Endometrial microvascular endothelial cells (primary cell): Measurements from ENCODE around the gene FRMD4A. TPM values are rescaled to one million over a fixed set of nuclear protein-coding genes. Genes with fewer than 3 reads are reported as not detected.

Experiments
- in situ Hi-C: cut with HindIII; loops from 2 replicates; pipeline ENCODE4 v1.10.0; 2017; ENCODE audit warnings: low sequenced_read_pairs, low pct_unique_long_range_greater_than_20kb; ENCODE audit errors: inconsistent ontology term
- total RNA-seq: library from RNA; depleted of rRNA; stranded (reverse); fragments of >200 nt; gene quantifications from one replicate; pipeline ENCODE4 v1.2.3, GENCODE V29; 2015; ENCODE audit errors: inconsistent ontology term

FRMD4A gene
- total RNA-seq, 1 donor from 2014 or later, result 62.2 TPM

DNA sequence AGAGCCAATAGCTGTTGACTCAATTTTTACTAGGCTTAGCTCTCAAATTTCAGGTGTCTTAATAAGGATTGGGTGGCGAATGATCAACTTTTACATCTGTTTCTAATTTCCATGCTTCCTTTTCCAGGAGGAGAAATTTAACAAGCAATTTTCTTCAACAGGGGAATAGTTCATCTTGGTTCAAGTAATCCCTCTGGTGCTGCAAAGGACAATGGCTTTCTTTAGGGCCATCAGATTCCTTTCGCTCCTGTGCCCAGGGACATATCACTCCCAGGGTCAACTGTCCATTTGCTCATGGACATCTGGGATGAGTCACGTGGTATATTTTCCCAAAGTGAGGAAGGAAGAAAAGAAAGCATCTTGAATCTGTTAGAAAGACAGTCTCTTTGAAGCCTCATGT lies 313.3 kb downstream of the FRMD4A start:
- in situ Hi-C loops, result no loop called here

DNA sequence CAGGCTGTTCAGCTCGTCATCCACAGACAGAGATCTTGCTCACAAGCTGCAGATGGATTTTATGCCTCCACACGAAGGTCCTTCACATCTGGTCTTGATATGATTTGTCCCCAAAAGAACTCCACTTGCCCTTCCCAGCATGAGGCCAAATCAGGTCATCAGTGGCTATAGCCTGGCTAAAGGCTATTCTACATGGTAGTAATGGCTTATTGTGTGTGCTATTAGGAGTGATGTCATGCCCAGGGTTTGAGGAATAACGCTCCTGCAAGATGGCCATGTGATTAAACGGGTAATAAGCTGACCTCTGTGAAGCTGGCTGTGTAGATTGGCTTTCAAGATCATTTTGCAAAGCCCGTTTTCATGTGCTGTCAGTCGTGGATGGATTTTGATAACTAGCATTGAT lies 313.8 kb downstream of the FRMD4A start:
- in situ Hi-C loops, result no loop called here

DNA sequence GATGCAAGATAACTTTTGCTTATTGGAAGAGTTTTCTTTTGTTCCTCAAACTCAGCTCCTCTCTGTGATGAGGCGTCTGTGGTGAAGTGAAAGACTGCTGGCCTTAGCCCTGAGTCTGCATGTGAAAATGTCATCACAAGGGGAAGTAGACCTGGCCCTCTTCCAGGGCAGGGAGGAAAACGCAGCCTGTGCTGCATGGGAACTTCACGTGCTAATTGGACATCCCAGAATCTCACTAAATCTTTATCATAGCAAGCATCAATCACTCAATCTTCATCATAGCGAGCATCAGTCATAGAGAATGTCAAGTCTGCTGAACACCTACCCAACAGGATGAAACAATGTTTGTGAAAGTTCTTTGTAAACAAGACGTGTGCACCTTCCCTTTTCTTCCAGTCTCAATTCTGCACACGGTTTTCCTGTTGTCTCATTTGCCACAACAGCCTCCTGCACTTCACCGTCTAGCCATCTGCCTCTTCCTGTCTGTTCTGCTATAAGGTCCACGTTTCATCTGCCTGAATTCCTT lies 314.6 kb downstream of the FRMD4A start:
- in situ Hi-C loops, result no loop called here

DNA sequence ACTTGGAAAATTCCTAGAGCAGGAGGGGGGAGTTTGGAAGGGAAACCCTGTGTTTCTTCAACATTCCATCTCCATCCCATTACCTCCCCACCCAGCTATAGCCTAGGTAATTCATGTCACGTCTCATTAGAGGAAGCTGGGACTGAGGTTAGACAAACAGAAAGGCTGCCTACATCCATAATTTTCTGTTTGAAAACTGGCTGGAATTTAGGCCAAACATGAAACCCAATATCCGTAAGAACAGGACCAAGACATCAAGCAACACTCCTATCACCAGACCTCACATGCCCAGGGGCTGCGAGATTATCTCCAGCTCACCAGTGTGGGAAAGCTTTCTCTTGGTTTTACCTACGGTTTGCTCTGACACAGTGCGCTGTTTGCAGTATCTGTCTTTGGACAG lies 316.3 kb downstream of the FRMD4A start:
- in situ Hi-C loops, result no loop called here

DNA sequence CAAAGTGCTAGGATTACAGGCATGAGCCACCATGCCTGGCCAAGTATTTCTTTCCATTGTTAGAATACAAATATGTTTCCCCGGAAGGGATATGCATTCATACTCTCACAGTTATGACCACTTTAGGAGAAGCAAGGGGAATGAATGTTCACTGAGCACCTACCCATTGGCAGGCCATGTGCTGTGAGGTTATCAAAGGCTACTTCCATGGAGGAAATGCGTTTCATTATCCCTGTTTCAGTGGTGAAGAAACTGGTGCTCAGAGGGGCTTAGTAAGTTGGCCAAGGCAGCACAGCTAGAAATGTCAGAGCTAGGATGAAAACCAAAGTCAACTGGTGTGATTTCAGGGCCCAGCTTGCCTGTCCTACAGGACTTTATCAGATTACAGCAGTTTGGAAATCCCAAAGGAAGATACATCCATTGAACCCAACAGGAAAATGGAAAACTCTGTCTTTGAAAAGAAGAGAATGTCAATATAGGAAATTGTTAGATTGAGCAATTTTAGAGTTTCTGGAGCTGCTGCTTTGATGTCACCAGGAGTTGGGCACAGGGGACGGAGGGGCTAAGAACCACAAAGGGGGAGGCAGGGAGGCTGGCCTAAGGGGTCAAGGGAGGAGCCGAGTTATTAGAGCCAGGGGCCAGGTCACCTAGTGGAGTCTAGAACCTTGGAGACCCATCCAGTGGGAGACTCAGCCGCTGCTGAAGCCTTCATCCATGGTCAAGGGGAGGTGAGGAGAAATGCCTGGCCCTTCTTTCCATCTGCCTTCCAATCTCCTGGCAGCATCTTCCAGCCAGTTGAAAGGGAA lies 319.8 kb downstream of the FRMD4A start:
- in situ Hi-C loops, result no loop called here

DNA sequence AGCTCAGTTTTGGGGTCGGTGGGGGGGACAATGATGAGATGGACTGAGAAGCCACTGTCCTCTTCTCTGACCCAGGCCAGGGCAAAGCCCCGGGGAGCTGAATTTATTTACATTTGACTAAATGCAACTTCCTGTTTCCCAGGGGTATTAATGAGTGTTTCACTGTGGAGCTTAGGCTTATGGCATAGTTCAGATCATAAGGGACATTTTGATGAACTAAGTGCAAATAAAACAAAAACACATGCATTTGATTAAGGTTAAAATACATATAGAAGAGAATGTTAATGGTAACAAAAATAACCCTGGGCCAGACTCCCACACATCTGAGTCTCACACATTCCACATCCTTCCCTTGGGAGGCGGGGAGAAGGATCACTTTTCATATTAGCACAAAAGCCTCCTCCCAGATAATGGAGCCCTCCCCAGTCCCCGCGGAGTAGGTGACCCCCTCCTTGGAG lies 320.6 kb downstream of the FRMD4A start:
- in situ Hi-C loops, result no loop called here

DNA sequence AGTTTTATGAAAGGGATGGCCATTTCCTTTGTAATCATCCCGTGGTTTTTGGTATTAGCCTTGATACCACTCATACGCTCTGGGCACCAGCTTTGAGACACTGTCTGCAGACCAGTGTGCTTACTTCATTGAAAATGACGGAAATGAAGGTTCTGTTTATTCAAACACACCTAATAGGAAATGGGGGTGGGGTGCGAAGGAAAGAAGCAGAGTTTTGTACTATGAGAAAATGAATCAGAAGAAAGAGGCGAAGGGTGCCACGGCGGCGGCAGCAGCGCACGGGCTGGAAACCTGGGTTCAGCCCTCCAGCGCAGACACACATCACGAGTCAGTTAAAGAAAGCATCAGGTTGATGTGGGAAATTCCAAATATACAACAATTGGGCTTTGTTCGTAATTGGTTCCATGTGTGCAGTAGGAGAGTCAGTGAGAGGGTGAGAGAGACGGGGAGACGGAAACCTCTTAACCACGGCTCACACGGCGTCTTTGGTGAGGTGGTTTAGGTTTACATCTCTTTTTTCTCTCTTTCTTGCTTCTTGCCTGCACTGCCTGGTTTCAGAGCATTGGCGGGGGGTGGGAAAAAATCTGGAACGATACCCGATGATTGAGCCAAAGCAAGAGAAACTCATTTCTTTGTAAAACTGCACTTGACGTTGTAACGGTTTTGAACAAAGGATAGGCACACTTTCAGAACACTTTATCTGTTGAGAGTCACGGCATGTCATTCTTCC lies 321.2 kb downstream of the FRMD4A start:
- in situ Hi-C loops, result no loop called here

DNA sequence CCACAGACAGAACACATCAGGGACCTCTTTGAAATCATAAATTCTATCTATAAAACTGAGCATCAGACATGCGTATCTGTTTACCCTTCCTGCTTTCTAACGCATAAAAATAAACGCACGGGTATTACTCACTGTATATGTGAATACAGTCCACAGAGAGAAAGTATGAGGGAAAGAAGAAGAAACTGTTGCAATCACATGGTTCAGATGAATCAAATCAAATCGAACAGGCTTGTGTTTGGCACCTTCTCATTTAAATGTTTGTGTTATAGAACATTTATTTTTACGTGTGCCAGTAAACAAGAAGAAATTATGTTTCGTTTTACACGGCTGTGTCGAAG lies 322.0 kb downstream of the FRMD4A start:
- in situ Hi-C loops, result no loop called here

DNA sequence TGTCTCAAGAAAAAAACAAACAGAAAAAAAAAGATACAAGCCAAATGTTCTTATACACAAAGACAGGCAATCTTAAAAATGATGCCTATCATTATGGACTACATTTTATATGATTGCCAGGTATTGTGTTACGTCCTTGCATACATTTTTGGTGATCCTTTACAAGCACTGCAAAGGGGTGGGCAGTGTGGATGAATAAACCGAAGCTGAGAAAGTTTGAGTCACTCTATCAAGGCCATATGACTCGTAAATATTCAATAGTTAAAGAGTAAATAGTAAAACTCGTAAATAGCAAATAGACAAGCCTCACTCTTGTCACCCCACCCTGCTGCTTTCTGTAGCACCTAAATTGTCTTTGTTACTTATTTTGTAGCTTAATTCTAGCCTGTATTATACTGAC lies 326.2 kb downstream of the FRMD4A start:
- in situ Hi-C loops, result no loop called here

DNA sequence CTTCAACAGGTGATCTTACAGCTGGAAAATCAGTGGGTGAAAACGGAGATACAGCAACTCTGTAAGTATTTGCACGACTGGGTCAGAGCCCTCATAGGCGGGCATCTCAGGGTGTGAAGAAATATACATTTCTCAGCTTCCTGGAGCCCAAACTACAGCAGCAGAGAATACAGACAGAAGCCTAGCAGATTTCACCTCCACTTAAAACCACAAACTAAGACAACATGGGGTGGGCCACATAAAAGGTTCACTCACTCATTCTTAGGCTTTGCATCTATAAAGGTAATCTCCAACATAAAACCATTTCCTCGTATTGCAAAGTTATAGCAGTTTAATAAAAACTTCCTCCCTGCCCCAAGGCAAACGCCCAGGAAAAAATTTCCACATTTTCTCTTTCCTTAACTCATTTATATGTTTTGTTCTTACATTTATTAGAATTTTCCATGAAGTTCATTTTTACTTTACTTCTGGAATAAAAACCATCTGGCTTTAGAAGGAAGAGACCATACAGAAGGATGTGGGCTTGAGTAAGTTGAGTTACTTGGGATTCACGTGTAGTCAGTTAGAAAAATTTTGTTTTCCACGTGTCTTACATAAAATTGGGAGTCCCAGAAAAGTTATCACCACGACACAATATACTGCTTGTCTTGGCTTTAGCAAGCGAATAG lies 327.1 kb downstream of the FRMD4A start:
- in situ Hi-C loops, result no loop called here

DNA sequence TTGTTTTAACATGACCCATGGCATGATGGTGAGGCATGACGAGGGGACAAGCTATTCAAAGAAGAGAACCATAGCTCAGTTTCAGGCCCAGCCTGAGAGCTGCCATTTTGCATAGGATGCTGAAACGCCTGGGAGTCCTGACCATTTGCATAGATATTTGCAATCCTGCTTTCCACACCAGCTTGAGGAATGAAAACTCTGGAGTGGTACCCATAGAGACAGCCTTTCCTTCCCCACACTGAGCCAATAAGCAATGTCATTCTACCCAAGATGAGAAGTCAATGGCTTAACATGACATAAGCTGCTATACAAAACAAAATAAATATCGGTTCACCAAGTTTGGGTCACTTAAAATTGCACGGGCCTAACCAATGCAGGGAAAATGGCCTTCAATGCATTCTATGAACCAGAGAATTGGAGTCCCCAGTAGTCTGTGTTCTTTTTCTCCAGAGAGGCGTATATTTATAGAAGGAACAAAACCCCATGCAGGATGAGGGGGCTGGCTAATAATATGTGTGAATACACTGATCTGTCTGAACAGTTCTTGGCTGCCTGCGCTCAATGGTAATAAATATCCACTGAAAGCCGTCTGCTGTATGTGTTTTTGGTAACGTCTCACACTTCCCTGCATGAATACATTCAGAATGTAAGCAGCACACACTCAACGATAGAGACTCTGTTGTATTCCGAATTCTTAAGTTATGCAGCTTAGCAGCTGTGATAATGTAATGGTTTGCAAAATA lies 329.3 kb downstream of the FRMD4A start:
- in situ Hi-C loops, result no loop called here

DNA sequence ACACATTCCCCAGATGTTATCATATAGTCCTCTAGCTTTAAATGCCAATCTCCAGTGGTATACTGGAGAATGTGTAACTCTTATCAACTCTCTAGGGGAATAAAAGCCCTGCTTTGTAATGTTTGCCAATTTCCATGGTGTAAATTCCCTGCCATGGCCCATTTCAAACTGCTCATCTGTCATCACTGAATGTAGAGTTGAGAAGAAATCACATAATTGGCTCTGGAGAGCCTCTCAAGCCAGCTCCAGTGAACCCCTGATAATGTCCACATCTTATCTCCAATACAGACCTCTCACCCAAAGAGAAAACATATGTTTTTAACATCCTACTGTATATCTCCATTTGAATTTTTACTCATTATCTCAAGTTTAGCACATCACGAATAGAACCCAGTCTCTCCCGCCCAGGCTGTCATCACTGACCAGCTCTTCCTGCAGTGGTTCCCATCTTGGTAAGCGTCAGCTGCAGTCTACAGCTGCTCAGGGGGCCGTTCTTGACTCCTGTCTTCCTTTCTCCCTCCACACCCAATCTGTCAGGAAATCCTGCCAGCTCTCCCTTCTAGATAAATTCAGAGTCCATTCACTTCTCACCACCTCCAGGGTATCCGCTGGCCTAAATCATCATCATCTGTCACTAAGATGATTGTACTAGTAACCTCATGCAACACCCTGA lies 332.4 kb downstream of the FRMD4A start:
- in situ Hi-C loops, result no loop called here

DNA sequence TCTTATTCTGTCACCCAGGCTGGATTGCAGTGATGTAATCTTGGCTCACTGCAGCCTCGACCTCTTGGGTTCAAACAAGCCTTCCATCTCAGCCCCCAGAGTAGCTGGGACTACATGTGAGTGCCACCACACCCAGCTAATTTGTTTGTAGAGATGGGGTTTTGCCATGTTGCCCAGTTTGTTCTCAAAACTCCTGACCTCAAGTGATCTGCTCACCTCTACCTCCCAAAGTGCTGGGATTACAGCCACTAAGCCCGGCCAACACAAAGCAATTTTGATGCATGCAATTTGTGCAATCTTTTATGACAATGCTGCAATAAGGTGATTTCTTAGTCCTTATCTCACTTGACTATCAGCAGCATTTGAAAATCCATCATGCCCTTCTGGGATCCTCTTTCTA lies 333.1 kb downstream of the FRMD4A start:
- in situ Hi-C loops, result no loop called here

DNA sequence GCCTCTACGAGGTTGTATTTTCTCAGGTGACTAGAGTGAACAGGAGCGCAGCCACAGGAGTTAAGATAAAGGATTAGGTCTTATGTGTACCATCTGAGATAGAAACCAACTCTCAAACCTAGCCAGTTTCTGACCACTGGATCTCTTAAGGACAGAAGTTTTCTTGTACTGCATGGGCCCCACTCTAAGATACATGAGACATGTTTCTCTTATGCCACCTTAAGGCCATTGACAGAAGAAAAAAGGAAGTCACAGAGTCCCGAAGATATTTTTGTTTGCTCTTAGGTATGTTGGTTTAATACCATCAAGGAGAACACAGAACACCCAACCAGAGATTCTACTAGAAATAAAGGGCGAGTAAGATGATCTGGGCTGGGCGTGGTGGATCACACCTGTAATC lies 335.8 kb downstream of the FRMD4A start:
- in situ Hi-C loops, result no loop called here

DNA sequence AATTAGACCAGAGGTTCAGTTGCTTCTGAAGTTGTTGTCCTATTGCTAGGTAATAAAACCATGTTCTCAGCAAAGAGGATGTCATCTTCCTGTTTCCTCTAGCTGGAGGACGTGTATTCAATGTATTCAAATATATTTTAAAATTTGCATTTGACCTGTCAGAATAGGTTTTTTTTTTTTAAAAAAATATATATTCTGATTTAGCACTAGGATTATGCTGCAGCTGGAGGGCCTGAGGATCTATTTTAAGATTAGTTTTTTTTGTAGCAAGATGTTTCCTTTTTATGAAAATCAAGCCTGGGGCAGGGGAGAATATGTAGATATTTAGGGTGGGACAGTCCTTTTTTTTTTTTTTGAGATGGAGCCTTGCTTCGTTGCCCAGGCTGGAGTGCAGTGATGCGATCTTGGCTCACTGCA lies 337.0 kb downstream of the FRMD4A start:
- in situ Hi-C loops, result no loop called here

DNA sequence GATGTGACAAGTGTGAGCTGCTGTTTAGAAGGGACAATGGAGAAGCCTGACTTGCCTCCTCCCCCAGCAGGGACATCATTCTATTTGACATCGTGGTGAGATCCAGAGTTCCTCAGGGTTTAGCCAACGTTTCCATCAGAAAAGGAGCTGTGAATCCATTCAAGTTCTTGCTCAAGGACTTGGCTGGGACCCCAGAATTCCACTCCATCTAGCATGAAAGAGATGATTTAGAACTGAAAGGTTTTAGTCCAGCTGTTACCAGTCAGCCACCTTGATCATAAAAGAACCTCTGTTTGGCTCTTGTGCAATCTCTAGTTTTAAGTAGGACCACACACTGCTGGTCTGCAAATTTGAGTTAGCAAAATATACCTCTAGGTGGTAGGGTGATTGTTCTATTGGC lies 337.6 kb downstream of the FRMD4A start:
- in situ Hi-C loops, result no loop called here

DNA sequence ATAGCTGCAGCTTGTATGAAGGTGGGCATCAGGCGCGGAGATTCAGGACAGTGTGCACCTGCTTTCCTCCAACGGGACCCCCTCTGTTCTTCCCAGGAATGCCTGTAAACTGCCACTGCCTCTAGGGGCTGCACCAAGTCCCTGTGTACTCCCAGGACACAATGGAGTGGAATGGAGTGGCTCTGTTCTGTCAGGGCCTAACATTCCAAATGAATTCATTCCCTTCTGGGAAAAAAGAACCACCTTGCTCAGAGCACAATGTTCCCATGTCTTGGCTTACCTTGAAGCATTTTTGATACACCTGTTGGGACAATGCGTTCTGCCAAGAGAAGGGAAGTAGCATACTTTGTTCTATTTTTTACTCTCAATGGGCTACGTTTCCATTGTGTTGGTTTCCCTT lies 339.4 kb downstream of the FRMD4A start:
- in situ Hi-C loops, result no loop called here

DNA sequence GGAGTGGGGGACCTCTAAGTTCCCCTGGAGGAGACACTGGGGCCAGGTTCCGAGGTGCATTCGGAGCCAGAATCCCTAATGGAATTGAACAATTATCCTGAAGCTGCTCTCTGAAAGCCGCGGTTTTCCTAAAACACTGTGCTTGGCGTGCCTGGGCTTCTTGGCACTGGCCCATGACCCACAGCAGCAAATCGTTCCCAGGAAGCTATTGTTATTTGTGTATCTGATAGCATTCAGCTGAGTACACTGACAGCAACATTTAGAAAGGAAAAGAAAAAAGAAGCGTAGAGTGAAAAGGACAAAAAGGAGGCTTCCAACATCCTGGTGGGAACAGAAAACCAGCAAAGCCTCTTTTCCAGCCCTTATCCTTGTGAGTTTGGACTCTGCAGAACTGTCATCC lies 339.8 kb downstream of the FRMD4A start:
- in situ Hi-C loops, result no loop called here

DNA sequence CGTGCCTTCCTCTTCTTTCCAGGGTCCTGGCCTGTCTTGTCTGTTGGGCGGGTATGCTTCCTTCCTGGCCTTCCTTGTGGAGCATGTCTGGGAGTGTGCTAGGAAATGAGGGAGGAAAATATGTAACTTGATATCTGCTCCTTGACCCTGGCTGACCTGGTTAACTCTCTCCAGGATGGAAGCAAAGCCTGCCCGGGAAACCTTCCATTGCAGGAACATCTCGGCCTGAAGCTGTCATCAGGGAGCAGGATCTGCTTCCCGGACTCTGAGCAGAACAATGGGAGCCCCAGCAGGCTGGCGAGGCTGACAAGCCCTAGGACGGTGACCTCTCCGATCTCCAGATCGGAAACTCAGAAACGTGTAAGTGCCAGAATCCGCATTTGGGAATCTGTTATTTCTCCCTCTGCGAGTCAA lies 340.3 kb downstream of the FRMD4A start:
- in situ Hi-C loops, result no loop called here
